Neural cell (in vitro differentiated cells): ENCODE measurements around the gene TPRG1L. TPM values are rescaled to one million over a fixed set of nuclear protein-coding genes. Genes with fewer than 3 reads are reported as not detected.

ENCODE experiments used
- H2AFZ ChIP-seq: fragments of 200-600, 300-800 bp; sonication (generic), shearing (Covaris generic); 2 replicates; pipeline ENCODE4 v1.6.0; 2014; ENCODE audit warnings: low read depth, mild to moderate bottlenecking, antibody characterized with exemption, low read length, moderate library complexity
- H3F3A ChIP-seq: fragments of 200-600 bp; shearing (Covaris generic); 2 replicates; pipeline ENCODE4 v1.6.1; 2016; ENCODE audit warnings: mild to moderate bottlenecking, moderate library complexity, mixed read lengths, antibody characterized with exemption, low read length; ENCODE audit not compliant: insufficient read depth, poor library complexity, severe bottlenecking
- H3K27ac ChIP-seq: fragments of 200-600, 300-800 bp; sonication (generic), shearing (Covaris generic); 2 replicates; pipeline ENCODE4 v1.5.1; 2014; ENCODE audit warnings: mild to moderate bottlenecking, low read length, moderate library complexity
- H3K27me3 ChIP-seq: fragments of 300-800, 200-600 bp; sonication (generic), shearing (Covaris generic); 2 replicates; pipeline ENCODE4 v1.6.0; 2014; ENCODE audit warnings: mild to moderate bottlenecking, low read depth, low read length, moderate library complexity; ENCODE audit not compliant: insufficient read depth
- H3K36me3 ChIP-seq: fragments of 300-800, 200-600 bp; sonication (generic), shearing (Covaris generic); 2 replicates; pipeline ENCODE4 v1.5.1; 2014; ENCODE audit warnings: mild to moderate bottlenecking, antibody characterized with exemption, low read length, moderate library complexity; ENCODE audit not compliant: insufficient read depth
- H3K4me2 ChIP-seq: fragments of 300-800, 200-600 bp; sonication (generic), shearing (Covaris generic); 2 replicates; pipeline ENCODE4 v1.6.0; 2014; ENCODE audit warnings: mild to moderate bottlenecking, low read length
- H3K4me3 ChIP-seq: fragments of 300-800, 200-600 bp; sonication (generic), shearing (Covaris generic); 2 replicates; pipeline ENCODE4 v1.5.1; 2014; ENCODE audit warnings: mild to moderate bottlenecking, low read length, moderate library complexity
- H3K79me2 ChIP-seq: fragments of 200-600 bp; shearing (Covaris generic); replicated peaks from 2 replicates; pipeline ENCODE4 v1.6.0; 2014; ENCODE audit warnings: mild to moderate bottlenecking, low read length, moderate library complexity; ENCODE audit not compliant: insufficient read depth
- H3K9ac ChIP-seq: fragments of 300-800, 200-600 bp; sonication (generic), shearing (Covaris generic); 2 replicates; pipeline ENCODE4 v1.6.1; 2016; ENCODE audit warnings: mild to moderate bottlenecking, low read length, mixed read lengths
- H3K9me2 ChIP-seq: fragments of 200-600 bp; shearing (Covaris generic); 2 replicates; pipeline ENCODE4 v1.6.1; 2016; ENCODE audit warnings: mild to moderate bottlenecking, low read length, mixed read lengths; ENCODE audit not compliant: insufficient read depth
- H3K9me3 ChIP-seq: fragments of 200-600, 300-800 bp; sonication (generic), shearing (Covaris generic); 2 replicates; pipeline ENCODE4 v1.6.1; 2016; ENCODE audit warnings: mild to moderate bottlenecking, mixed run types, low read length, moderate library complexity, mixed read lengths
- H4K20me1 ChIP-seq: fragments of 200-600 bp; shearing (Covaris generic); 2 replicates; pipeline ENCODE4 v1.6.1; 2016; ENCODE audit warnings: mild to moderate bottlenecking, mixed run types; ENCODE audit not compliant: insufficient read depth
- EP300 ChIP-seq: fragments of 450-650 bp; conservative IDR thresholded peaks from 2 replicates; pipeline ENCODE4 v1.6.1; 2014; ENCODE audit warnings: antibody characterized with exemption, mild to moderate bottlenecking, moderate library complexity; ENCODE audit not compliant: poor library complexity, severe bottlenecking
- EZH2 ChIP-seq: fragments of 200-600, 300-800 bp; shearing (Covaris generic), sonication (generic); IDR thresholded peaks from 2 replicates; pipeline ENCODE4 v1.6.1; 2014; ENCODE audit warnings: antibody characterized with exemption, low read length, borderline replicate concordance, mild to moderate bottlenecking; ENCODE audit not compliant: insufficient read depth, poor library complexity, severe bottlenecking
- MXI1 ChIP-seq: fragments of 450-650 bp; conservative IDR thresholded peaks from 2 replicates; pipeline ENCODE4 v1.6.1; 2014; ENCODE audit warnings: antibody characterized with exemption, mild to moderate bottlenecking; ENCODE audit not compliant: poor library complexity, severe bottlenecking
- POLR2AphosphoS5 ChIP-seq: IDR thresholded peaks from 2 replicates; pipeline ENCODE4 v1.6.1; 2012
- RAD21 ChIP-seq: fragments of 450-650 bp; conservative IDR thresholded peaks from 2 replicates; pipeline ENCODE4 v1.6.1; 2014; ENCODE audit warnings: antibody characterized with exemption, mild to moderate bottlenecking, moderate library complexity
- SMC3 ChIP-seq: fragments of 450-650 bp; conservative IDR thresholded peaks from 2 replicates; pipeline ENCODE4 v1.6.1; 2014; ENCODE audit warnings: antibody characterized with exemption, mild to moderate bottlenecking, moderate library complexity; ENCODE audit not compliant: poor library complexity
- TAF1 ChIP-seq: IDR thresholded peaks from 2 replicates; pipeline ENCODE4 v1.6.1; 2012; ENCODE audit warnings: low read depth
- polyA plus RNA-seq: library from polyadenylated mRNA; depleted of rRNA; stranded (reverse); fragments of >200 nt; gene quantifications from 2 replicates; pipeline ENCODE4 v1.2.3, GENCODE V29; 2014
- TF ChIP-seq, protein P1 (sequence below): fragments of 450-650 bp; IDR thresholded peaks from 2 replicates; pipeline ENCODE4 v1.5.1; 2014; ENCODE audit warnings: antibody characterized with exemption, mild to moderate bottlenecking, moderate library complexity; ENCODE audit not compliant: poor library complexity, severe bottlenecking
- TF ChIP-seq, protein P2 (sequence below): IDR thresholded peaks from 2 replicates; pipeline ENCODE4 v1.6.1; 2012; ENCODE audit warnings: borderline replicate concordance

TPRG1L gene
- polyA plus RNA-seq, 1 donor from 2014 or later: 22.4 TPM

- H2AFZ ChIP-seq: no peak overlapping the region
- no peaks in the 10 kb centered on the region for H3K9me2 ChIP-seq
- no peaks in the 10 kb centered on the region for H3K36me3 ChIP-seq
- H3F3A ChIP-seq: no peaks in the 10 kb centered on the region
- H3K27me3 ChIP-seq: no peaks in the 10 kb centered on the region
- no peak overlapping the region for H3K4me3 ChIP-seq
- H3K9ac ChIP-seq: no peak overlapping the region
- TF ChIP-seq, protein P1, sequence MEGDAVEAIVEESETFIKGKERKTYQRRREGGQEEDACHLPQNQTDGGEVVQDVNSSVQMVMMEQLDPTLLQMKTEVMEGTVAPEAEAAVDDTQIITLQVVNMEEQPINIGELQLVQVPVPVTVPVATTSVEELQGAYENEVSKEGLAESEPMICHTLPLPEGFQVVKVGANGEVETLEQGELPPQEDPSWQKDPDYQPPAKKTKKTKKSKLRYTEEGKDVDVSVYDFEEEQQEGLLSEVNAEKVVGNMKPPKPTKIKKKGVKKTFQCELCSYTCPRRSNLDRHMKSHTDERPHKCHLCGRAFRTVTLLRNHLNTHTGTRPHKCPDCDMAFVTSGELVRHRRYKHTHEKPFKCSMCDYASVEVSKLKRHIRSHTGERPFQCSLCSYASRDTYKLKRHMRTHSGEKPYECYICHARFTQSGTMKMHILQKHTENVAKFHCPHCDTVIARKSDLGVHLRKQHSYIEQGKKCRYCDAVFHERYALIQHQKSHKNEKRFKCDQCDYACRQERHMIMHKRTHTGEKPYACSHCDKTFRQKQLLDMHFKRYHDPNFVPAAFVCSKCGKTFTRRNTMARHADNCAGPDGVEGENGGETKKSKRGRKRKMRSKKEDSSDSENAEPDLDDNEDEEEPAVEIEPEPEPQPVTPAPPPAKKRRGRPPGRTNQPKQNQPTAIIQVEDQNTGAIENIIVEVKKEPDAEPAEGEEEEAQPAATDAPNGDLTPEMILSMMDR: no peak
- no peak for TF ChIP-seq SMC3
- no peak for TF ChIP-seq EZH2
- no peak for TF ChIP-seq POLR2AphosphoS5
- no peak for TF ChIP-seq EP300
- TF ChIP-seq RAD21: no peak
- TF ChIP-seq TAF1: no peak
- TF ChIP-seq, protein P2, sequence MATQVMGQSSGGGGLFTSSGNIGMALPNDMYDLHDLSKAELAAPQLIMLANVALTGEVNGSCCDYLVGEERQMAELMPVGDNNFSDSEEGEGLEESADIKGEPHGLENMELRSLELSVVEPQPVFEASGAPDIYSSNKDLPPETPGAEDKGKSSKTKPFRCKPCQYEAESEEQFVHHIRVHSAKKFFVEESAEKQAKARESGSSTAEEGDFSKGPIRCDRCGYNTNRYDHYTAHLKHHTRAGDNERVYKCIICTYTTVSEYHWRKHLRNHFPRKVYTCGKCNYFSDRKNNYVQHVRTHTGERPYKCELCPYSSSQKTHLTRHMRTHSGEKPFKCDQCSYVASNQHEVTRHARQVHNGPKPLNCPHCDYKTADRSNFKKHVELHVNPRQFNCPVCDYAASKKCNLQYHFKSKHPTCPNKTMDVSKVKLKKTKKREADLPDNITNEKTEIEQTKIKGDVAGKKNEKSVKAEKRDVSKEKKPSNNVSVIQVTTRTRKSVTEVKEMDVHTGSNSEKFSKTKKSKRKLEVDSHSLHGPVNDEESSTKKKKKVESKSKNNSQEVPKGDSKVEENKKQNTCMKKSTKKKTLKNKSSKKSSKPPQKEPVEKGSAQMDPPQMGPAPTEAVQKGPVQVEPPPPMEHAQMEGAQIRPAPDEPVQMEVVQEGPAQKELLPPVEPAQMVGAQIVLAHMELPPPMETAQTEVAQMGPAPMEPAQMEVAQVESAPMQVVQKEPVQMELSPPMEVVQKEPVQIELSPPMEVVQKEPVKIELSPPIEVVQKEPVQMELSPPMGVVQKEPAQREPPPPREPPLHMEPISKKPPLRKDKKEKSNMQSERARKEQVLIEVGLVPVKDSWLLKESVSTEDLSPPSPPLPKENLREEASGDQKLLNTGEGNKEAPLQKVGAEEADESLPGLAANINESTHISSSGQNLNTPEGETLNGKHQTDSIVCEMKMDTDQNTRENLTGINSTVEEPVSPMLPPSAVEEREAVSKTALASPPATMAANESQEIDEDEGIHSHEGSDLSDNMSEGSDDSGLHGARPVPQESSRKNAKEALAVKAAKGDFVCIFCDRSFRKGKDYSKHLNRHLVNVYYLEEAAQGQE: no peak
- no peak for TF ChIP-seq MXI1
- no peaks in the 10 kb centered on the region for H4K20me1 ChIP-seq
- no peak overlapping the region for H3K27ac ChIP-seq
- no peak overlapping the region for H3K4me2 ChIP-seq
- H3K79me2 ChIP-seq: no peaks in the 10 kb centered on the region
- no peaks in the 10 kb centered on the region for H3K9me3 ChIP-seq
Observed at GRCh38 chr1:3663999-3664699, 39.3 kb downstream of the TPRG1L start.

- Histone ChIP-seq H3K9me3 (no peaks in the 10 kb centered on the region), H3K27me3 (no peaks in the 10 kb centered on the region), H2AFZ (no peak overlapping the region), H3K4me2 (no peak overlapping the region), H3K79me2 (no peaks in the 10 kb centered on the region), H3F3A (no peaks in the 10 kb centered on the region), H3K4me3 (no peak overlapping the region), H3K9ac (no peak overlapping the region), H4K20me1 (no peaks in the 10 kb centered on the region), H3K36me3 (no peaks in the 10 kb centered on the region), H3K9me2 (no peaks in the 10 kb centered on the region), H3K27ac (no peak overlapping the region)
- TF ChIP-seq POLR2AphosphoS5 (no peak), MXI1 (no peak), EZH2 (no peak), TAF1 (no peak), EP300 (no peak), RAD21 (no peak), SMC3 (no peak)
- TF ChIP-seq, protein P2: no peak
- TF ChIP-seq, protein P1: no peak
Observed at GRCh38 chr1:3664700-3665375, 40.0 kb downstream of the TPRG1L start.
